PC-3 (cell line): ENCODE results near the gene AIFM2. TPM values are rescaled to one million over a fixed set of nuclear protein-coding genes. Genes with fewer than 3 reads are reported as not detected.

Experiments used
- ATAC-seq: fragments of 200-7000 bp; cut with Tn5 transposase; 2 replicates; pipeline ENCODE4 v1.9.1; 2020; ENCODE audit warnings: mild to moderate bottlenecking, moderate library complexity
- BruUV-seq: library from RNA; stranded (reverse); fragments of 400-500 nt; replicated peaks from 2 replicates; lab custom pipeline; 2021; lab: Mats Ljungman, UMichigan
- CTCF ChIA-PET: fragments of 300-600 bp; sonication (Branson Sonifier 250); formaldehyde crosslinking; loops from one replicate; lab custom pipeline; 2022; ENCODE audit warnings: antibody characterized with exemption; lab: Charles Lee
- POLR2A ChIA-PET: fragments of 300-600 bp; sonication (Branson Sonifier 250); formaldehyde crosslinking; loops from one replicate; lab custom pipeline; 2022; ENCODE audit warnings: antibody characterized with exemption; ENCODE audit not compliant: unreplicated experiment; lab: Charles Lee
- DNase-seq: peaks from one replicate; pipeline ENCODE4 v3.0.0-alpha.2; 2015
- H2AFZ ChIP-seq: fragments of 300-600 bp; sonication (generic); 2 replicates; pipeline ENCODE4 v1.6.0; 2016; ENCODE audit warnings: antibody characterized with exemption, low read length
- H3F3A ChIP-seq: fragments of 300-600 bp; sonication (generic); one replicate; pipeline ENCODE4 v1.6.0; 2017; ENCODE audit warnings: antibody characterized with exemption, low read length, control low read depth, mild to moderate bottlenecking; ENCODE audit not compliant: unreplicated experiment
- H3K27ac ChIP-seq: fragments of 300-600 bp; sonication (generic); 2 replicates; pipeline ENCODE4 v1.5.1; 2016; ENCODE audit warnings: mild to moderate bottlenecking, low read length
- H3K27me3 ChIP-seq: fragments of 300-600 bp; sonication (generic); 2 replicates; pipeline ENCODE4 v1.6.1; 2016; ENCODE audit warnings: low read length, mixed read lengths
- H3K36me3 ChIP-seq: fragments of 300-600 bp; sonication (generic); 2 replicates; pipeline ENCODE4 v1.6.1; 2016; ENCODE audit warnings: low read depth, mixed run types, low read length, mixed read lengths
- H3K4me1 ChIP-seq: fragments of 300-600 bp; sonication (generic); 2 replicates; pipeline ENCODE4 v1.5.1; 2016; ENCODE audit warnings: low read length; ENCODE audit not compliant: insufficient read depth
- H3K4me2 ChIP-seq: fragments of 300-600 bp; sonication (generic); 2 replicates; pipeline ENCODE4 v1.6.0; 2016; ENCODE audit warnings: low read length
- H3K4me3 ChIP-seq: fragments of 300-600 bp; sonication (generic); 2 replicates; pipeline ENCODE4 v1.5.1; 2016; ENCODE audit warnings: mild to moderate bottlenecking, low read length, mixed read lengths
- H3K79me2 ChIP-seq: fragments of 300-600 bp; sonication (generic); 2 replicates; pipeline ENCODE4 v1.6.1; 2017; ENCODE audit warnings: low read length, mixed read lengths
- H3K9ac ChIP-seq: fragments of 300-600 bp; sonication (generic); 2 replicates; pipeline ENCODE4 v1.6.0; 2016; ENCODE audit warnings: mild to moderate bottlenecking, low read length
- H3K9me2 ChIP-seq: fragments of 300-600 bp; sonication (generic); replicated peaks from 2 replicates; pipeline ENCODE4 v1.6.1; 2016; ENCODE audit warnings: mixed run types, low read length, mixed read lengths
- H3K9me3 ChIP-seq: fragments of 300-600 bp; sonication (generic); 2 replicates; pipeline ENCODE4 v1.6.1; 2016; ENCODE audit warnings: low read length, mixed read lengths
- H4K20me1 ChIP-seq: fragments of 300-600 bp; sonication (generic); 2 replicates; pipeline ENCODE4 v1.6.1; 2016; ENCODE audit warnings: low read length, mixed read lengths
- EZH2 ChIP-seq: fragments of 300-600 bp; sonication (generic); IDR thresholded peaks from one replicate; pipeline ENCODE4 v1.6.1; 2017; ENCODE audit warnings: antibody characterized with exemption, mild to moderate bottlenecking, low read length; ENCODE audit not compliant: unreplicated experiment
- EZH2phosphoT487 ChIP-seq: fragments of 300-600 bp; sonication (generic); IDR thresholded peaks from 2 replicates; pipeline ENCODE4 v1.6.1; 2018; ENCODE audit warnings: mild to moderate bottlenecking, antibody characterized with exemption, low read length, borderline replicate concordance
- intact Hi-C: fragments of 100-400 bp; cut with micrococcal nuclease; formaldehyde crosslinking; loops from 2 replicates; pipeline ENCODE4 v1.9.0; 2023
- total RNA-seq: library from RNA; depleted of rRNA; stranded (reverse); fragments of >200 nt; gene quantifications from 2 replicates; pipeline ENCODE4 v1.2.3, GENCODE V29; 2014
- TF ChIP-seq, protein P1 (sequence below): fragments of 300-600 bp; sonication (generic); conservative IDR thresholded peaks from 2 replicates; pipeline ENCODE4 v1.5.1; 2017; ENCODE audit warnings: antibody characterized with exemption, low read depth, mild to moderate bottlenecking, low read length

AIFM2 gene
- total RNA-seq, 1 experiment from 2014 or later, result 29.2 TPM

DNA sequence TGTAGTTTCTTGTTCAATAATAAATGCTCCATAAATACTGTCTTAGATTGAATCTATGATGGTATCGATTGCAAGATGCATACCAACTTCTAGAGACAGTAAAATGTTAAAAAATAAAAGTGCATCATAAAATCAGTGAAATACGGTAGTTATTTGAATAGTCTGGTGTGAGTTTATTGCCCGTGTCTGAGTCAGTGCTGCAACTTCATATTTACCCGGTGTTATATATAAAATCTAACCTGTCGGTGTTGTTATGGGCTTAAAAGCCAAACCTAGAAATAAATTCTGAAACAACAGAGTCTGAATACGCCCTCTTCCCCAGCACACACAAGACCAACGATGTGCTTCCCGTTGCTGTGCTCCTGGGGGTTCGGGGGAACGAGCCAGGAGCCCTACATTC is 63.7 kb downstream of the AIFM2 start:
- H3K9me3 ChIP-seq, result no peaks in the 10 kb centered on the region
- no peak overlapping the region for H3K4me3 ChIP-seq
- H4K20me1 ChIP-seq, result no peaks in the 10 kb centered on the region
- H3F3A ChIP-seq, result no peaks in the 10 kb centered on the region
- no peaks in the 10 kb centered on the region for H3K27me3 ChIP-seq
- intact Hi-C loops, result no loop called here
- H3K4me2 ChIP-seq, result no peak overlapping the region
- H3K79me2 ChIP-seq, result no peaks in the 10 kb centered on the region
- no peaks in the 10 kb centered on the region for H3K9me2 ChIP-seq
- TF ChIP-seq, protein P1, sequence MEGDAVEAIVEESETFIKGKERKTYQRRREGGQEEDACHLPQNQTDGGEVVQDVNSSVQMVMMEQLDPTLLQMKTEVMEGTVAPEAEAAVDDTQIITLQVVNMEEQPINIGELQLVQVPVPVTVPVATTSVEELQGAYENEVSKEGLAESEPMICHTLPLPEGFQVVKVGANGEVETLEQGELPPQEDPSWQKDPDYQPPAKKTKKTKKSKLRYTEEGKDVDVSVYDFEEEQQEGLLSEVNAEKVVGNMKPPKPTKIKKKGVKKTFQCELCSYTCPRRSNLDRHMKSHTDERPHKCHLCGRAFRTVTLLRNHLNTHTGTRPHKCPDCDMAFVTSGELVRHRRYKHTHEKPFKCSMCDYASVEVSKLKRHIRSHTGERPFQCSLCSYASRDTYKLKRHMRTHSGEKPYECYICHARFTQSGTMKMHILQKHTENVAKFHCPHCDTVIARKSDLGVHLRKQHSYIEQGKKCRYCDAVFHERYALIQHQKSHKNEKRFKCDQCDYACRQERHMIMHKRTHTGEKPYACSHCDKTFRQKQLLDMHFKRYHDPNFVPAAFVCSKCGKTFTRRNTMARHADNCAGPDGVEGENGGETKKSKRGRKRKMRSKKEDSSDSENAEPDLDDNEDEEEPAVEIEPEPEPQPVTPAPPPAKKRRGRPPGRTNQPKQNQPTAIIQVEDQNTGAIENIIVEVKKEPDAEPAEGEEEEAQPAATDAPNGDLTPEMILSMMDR, result no peak
- TF ChIP-seq EZH2 (no peak), EZH2phosphoT487 (no peak)
- no TSS peak for BruUV-seq
- H2AFZ ChIP-seq, result no peak overlapping the region
- no peak overlapping the region for H3K27ac ChIP-seq
- ATAC-seq (peak; percentile 66), DNase-seq (no peak)
- ChIA-PET POLR2A (no interaction called here), CTCF (no interaction called here)
- H3K9ac ChIP-seq, result no peak overlapping the region
- H3K4me1 ChIP-seq, result no peaks in the 10 kb centered on the region
- no peaks in the 10 kb centered on the region for H3K36me3 ChIP-seq

DNA sequence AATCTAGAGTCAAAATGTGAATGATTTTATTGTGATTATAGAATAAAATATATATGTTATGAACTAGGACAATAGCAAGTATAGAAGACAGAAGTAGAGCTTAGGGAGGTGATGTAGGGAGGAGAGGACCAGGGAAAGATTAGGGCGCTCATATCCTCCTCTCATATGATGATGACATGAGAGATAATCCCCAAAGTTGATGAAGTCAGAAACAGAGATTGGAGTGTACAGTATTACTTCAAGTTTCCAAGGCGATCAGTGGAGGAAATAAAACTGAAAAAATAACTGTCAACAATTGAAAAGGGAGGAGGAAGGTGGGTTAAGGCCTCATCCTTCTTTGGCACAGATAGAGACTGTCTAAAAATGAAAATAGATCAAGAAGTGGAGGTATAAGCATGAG is 65.0 kb downstream of the AIFM2 start:
- H3K27me3 ChIP-seq, result no peaks in the 10 kb centered on the region
- no peaks in the 10 kb centered on the region for H4K20me1 ChIP-seq
- DNase-seq, result no peak
- intact Hi-C loops, result no loop called here
- H3K4me3 ChIP-seq, result no peak overlapping the region
- ChIA-PET POLR2A (no interaction called here), CTCF (interaction anchor here (0.6 kb wide), 1 partner anchor 49 kb away, joined by 3 read pairs; no protein-coding TSS in a partner anchor)
- no peak overlapping the region for H3K9ac ChIP-seq
- H3K9me2 ChIP-seq, result no peaks in the 10 kb centered on the region
- no peaks in the 10 kb centered on the region for H3K9me3 ChIP-seq
- H3K36me3 ChIP-seq, result no peaks in the 10 kb centered on the region
- H3F3A ChIP-seq, result no peaks in the 10 kb centered on the region
- no peak for ATAC-seq
- H3K4me2 ChIP-seq, result no peak overlapping the region
- H3K79me2 ChIP-seq, result no peaks in the 10 kb centered on the region
- H3K4me1 ChIP-seq, result no peaks in the 10 kb centered on the region
- no peak overlapping the region for H2AFZ ChIP-seq
- no peak overlapping the region for H3K27ac ChIP-seq
- no peak for TF ChIP-seq EZH2phosphoT487
- no peak for TF ChIP-seq EZH2
- TF ChIP-seq, protein P1, result no peak
- BruUV-seq, result no TSS peak

DNA sequence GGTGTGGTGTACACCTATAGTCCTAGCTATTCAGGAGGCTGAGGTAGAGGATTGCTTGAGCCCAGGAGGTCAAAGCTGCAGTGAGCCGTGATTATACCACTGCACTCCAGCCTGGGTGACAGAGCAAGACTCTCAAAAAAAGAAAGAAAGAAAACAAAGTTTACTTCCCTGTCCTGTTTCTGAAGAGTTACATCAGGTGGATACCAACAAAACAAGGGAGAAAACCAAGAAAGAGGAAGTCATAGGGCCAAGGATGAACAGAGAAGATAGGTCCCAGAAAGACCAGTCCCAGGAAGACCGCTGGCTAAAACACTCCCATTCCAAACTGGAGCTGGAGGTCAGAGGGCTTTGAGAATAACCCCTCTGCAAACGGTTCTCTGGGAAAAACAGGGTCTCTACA is 66.4 kb downstream of the AIFM2 start:
- Histone ChIP-seq H3K36me3 (no peaks in the 10 kb centered on the region), H3K27ac (no peak overlapping the region), H3K9ac (no peak overlapping the region), H3K4me3 (no peak overlapping the region), H3K9me3 (no peaks in the 10 kb centered on the region), H3F3A (no peaks in the 10 kb centered on the region), H3K4me1 (no peaks in the 10 kb centered on the region), H3K4me2 (no peak overlapping the region), H3K9me2 (no peaks in the 10 kb centered on the region), H2AFZ (no peak overlapping the region), H3K79me2 (no peaks in the 10 kb centered on the region), H3K27me3 (no peaks in the 10 kb centered on the region), H4K20me1 (no peaks in the 10 kb centered on the region)
- intact Hi-C loops, result no loop called here
- TF ChIP-seq EZH2 (no peak), EZH2phosphoT487 (no peak)
- TF ChIP-seq, protein P1, result no peak
- ChIA-PET CTCF (no interaction called here), POLR2A (interaction anchor here (0.5 kb wide), 1 partner anchor 55 kb away, joined by 3 read pairs; no protein-coding TSS in a partner anchor)
- no TSS peak for BruUV-seq
- DNase-seq, result no peak
- ATAC-seq, result no peak
